Measurements from ENCODE around the gene ZIC1. TPM values are rescaled to one million over a fixed set of nuclear protein-coding genes. Genes with fewer than 3 reads are reported as not detected.

Gene ZIC1
- 1.9 TPM for total RNA-seq

- DNase-seq, result peak; percentile 80
These were observed at the start of gene ZIC1 for GRCh38 chr3:147409143-147410115. ZIC1 (plus strand) TSS chr3:147409365; CDS start chr3:147410113, 748 bp downstream.

DNA sequence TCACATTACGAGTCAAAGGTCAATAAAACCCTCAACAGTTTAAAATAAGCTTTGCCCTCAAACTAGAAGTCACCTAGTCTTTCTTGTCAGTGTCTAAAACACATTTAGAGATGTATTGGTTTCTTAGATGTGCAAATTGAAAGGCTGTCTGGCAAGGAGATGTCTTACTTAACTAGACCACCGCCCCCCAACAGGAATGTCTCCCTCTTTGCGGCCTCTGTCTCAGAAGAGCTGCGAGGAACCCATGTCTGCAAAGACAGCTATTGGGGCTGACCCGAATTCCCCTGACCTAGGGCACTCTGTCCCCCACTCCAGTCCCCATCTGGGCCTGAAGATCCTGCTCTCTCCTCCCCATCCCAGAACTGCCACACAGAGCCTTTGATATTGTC is 49.1 kb upstream of the ZIC1 start:
- DNase-seq, result no peak

GRCh38 chr3:147360646-147361453 is 48.3 kb upstream of the ZIC1 start:
- DNase-seq, result no peak

DNA sequence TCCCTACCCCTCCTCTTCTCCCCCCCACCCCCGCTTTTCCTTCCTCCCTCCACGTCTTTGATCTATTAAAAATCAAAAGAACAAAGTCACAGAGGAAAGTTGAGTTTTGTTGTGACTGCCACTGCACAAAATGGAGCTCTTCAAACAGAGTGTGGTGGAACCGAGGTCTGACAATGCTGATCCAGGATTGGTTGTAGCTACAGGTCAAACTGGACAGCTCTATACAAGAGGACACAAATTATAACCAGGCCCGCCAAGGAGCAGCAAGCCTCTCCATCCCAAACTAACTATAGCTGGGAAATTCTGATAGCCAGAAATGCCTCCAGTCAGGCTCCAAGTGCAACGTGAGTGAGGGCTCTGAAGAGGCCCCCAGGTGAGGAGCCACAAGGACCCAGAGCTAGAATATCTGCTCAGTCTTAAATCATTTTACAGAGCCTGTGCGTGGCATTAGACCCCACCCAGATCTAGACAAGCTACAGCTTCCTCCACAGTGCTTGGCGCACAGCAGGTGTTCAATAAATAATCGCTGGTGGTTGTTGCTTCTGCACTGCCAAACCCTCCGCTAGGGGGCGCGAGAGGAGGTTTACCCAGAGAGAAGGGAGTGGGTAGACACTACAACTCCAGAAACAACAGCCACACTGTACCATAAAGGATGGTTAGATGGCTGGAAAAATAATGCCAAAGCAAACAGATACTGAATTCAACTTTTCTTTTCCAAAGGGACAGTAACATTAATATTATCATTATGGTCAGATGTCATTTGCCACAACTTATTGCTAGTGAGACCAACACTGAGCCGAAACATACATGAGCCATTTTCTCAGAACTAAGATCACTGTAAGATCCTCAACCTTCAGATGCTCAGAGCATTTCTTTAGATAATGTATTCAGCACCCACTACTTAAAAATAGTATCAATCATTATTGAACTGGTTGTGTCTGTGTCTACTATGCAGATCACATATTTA is 47.4 kb upstream of the ZIC1 start:
- DNase-seq, result no peak

DNA sequence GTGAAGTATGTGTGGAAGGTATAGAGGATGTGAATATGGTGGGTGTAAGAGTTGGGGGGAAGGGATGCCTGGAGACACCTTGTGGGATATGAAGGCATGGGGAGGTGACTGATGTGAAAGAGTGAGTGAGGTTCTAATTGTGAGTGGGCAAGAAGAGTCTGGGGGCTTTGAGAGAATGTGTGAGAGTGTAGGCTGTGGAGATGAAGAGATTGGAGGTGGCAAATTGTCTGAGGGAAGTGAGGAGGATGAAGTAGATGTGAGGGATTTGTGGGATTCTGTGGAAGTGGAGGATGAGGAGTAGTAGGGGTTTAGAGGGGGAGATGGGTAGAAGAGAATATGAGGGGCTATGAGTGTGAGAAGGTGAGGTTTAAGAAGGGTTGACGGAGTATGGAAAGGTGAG is 44.4 kb upstream of the ZIC1 start:
- no peak for DNase-seq

DNA sequence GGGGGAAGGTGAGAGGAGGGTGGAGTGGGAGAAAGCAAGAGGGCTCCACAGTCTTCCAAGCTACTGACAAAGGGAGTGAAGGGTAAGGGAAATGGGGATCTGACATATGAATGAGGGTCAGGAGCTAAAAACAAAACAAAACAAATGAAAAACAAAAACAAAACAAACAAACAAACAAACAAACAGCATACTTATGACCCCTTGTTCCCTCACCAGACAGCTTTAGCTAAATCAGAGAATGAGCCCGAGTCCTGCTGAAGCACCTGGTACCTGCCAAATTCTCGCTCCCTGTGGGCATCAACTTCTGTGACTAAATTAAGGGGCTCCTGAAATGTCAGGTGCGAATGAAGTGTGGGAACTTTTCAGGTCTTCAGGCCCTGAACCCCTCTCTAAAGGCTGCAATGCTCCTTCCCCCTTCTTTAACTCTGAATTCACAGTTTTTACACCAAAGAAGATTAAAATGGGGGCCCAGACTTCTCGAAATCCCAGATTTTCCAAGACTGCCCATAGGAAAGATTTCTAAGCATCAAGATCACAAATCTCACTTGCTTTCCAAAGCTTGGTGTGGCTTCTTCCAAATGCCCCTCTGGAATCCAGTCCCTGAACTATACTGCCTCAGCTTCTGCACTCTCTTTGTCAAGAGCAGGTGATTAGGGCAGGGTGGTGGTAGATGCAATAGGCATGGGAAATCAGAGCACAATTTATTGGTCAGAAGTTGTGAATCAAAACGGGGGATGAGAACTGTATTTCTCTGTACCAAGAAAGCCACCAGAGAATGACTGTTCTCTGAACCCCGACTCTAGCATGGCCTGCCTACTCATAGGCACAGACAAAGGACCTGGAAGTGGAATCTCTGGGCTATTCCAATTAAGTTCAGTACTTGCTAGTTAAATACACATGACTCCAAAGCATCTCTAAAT is 43.7 kb upstream of the ZIC1 start:
- no peak for DNase-seq

DNA sequence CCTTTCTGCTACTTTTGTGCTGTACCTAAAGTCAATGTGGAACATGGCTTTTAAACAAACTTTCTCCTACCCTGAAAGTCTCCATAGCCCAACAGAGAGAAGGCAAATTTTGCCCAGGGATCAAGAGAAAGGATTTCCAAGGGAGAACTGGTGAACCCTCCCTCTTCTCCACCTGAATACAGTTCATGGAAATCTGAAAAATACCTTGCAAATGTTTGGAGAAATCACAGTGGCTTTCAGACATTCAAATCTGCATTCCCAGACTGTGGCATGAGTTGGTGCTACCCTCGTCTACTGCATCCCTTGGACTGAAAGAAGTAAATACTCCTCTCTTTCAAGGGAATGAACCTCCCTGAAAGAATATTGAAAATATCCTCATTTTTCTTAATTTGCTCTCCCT is 41.5 kb upstream of the ZIC1 start:
- no peak for DNase-seq

DNA sequence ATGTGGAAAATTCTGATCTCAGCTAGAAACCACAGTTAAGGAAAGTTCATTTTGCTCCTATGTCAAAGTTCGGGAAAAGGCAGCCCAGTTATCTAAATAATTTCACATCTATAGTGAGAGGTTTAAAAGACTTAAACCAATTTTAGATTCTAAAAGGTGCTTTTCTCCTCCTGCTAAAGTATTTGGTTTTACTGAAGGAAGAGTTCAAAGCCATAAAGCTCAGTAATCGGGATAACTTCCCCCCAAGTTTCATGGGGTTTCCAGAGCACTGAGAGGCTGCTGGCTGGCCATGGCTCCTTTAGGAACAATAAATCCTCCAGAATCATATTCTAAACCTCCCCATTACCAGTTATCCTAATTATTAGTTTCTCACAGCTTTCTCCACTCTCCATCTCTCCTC is 41.0 kb upstream of the ZIC1 start:
- no peak for DNase-seq

DNA sequence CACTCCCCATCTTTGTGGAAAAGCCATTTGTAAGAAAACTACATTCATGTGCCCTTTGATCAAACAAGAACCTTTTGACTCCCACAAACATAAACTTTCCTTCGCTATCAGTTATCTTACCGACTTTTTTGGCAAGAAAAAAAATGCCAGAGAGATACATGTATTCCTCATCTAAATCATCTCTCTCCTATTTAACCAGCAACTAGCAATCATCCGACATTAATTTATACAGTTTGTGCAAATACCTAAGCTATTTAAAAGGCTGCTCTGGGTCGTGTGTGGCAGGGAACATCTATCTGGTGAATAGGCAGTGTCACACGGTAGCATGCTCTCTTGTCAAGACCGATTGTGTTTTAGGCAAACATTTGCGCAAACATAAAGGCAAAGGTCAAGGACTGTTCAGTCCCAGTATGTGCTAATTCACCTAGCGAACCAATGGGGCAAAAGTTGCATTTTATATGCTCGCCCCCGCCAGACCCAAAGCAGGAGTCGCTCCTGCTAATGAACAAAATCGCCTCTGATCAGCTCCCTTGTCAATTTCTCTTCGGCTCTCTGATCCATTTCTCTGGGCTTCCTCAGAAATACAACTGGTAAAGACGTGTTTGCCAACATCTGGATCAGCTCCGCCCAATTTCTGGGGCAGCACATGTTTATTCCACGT is 40.5 kb upstream of the ZIC1 start:
- DNase-seq, result no peak

DNA sequence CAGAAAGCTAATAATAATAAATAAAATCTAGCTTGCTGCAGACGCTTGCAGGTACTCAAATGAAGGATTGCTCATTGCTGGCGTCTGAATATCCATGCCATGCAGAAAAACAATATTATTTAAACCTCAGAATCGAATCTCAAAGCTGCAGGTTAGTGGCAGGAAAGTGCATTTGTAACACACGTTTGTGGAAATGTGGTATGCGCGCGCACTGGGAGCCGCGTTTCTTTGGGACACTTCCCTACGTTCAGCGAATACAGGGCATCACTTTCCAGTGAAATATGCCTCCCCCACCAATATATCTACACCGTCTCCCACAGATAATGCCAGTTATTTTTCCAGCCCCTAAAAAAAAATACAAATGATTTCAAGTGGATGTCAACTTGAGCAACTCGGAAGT is 39.9 kb upstream of the ZIC1 start:
- DNase-seq, result no peak

- peak; percentile 48 for DNase-seq
These were observed 39.5 kb upstream of the ZIC1 start for GRCh38 chr3:147369661-147370123.

DNA sequence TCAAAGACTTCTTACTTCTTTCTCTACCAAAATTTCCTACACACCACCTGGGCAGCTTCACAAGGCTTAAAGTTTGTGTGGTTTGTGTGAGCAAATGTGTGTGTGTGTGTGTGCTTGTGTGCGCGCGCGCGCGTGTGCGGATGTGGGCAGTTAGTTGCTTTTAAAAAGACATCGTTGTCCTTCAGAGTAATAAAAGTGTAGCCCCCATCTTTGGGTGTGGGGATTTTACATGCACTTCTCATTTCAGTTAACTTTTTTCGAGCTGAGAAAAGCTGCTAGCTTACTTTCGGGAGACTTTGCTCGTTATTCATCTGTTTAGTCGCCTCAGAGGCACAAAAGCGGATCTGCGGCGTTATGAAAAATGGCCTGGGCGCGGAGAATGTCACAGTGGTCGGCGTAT is 38.8 kb upstream of the ZIC1 start:
- DNase-seq, result no peak

- DNase-seq, result no peak
These were observed 38.0 kb upstream of the ZIC1 start for GRCh38 chr3:147371140-147371539.

- no peak for DNase-seq
These were observed 37.3 kb upstream of the ZIC1 start for GRCh38 chr3:147371771-147372340.

- DNase-seq, result no peak
These were observed 36.6 kb upstream of the ZIC1 start for GRCh38 chr3:147372525-147373027.

- DNase-seq, result no peak
These were observed 35.9 kb upstream of the ZIC1 start for GRCh38 chr3:147373301-147373700.

DNA sequence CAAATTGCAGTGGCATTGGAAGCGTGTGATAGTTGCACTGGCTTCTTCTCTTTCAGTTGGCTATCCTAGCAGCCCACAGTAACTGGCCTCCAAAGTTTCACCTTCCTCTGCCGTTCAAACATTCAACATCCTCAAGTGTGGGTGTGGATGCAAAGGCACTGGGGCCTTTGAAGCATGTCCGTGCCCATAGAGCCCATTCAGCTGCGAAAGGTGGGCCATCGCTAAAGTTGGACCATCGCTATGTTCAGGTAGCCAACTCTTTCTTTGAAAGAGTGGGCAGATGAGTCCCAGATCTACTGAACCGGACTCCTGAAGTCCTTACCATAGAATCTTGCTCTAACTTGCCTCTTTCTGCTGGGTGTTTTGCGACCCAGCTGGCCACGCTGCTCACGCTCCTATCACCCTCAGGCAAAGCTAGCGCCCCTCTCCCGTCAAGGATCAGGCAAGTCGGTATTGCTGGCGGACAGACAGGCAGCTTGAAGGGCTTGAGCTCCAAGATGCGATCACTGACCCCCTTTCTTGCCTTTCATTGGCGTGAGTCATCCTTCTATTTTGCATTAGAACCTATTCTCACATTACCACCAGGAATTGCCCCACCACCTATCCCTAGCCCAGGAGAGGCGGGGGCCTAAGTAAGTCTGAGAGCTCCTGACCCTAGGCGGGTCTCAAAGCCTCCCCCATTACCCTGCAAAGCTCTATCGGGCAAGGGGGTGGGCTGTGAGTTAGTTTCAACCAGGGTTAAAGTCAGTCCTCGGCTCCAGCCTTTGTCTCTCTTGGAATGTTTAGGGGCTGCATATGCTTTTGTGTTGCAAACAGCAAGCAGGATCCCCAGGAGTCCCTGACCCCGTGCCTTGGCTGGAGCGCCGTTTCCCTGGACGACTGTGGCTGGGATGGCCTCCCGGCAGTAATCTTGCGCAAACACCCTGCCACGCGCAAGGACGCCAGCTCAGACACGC is 31.5 kb upstream of the ZIC1 start:
- DNase-seq, result no peak

GRCh38 chr3:147379651-147380050 is 29.5 kb upstream of the ZIC1 start:
- DNase-seq, result no peak
